ENCODE data around the gene PCNT.

The PCNT gene

DNA sequence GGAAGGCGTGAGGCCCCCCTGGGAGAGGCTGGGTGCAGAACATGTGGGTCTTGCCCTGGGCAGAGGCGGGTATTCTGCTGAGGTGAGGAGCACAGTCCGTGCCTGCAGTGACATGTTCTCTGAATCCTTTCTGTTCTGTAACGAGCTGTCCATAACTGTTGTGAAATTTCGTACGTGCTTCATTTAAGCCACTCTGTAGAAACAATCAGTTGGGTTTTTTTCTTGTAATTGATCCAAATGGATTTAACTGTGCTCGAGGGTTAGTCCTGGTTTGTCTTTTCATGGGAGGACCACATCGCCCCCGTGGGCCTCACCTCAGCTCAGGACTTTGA is 89.4 kb downstream of the PCNT start:
- DNase-seq, result no peak

GRCh38 chr21:46414965-46415275 is 91.0 kb downstream of the PCNT start:
- DNase-seq, result no peak

GRCh38 chr21:46416551-46416950 is 92.6 kb downstream of the PCNT start:
- DNase-seq, result no peak

- no peak for DNase-seq
Observed at GRCh38 chr21:46418265-46418946, 94.5 kb downstream of the PCNT start.

DNA sequence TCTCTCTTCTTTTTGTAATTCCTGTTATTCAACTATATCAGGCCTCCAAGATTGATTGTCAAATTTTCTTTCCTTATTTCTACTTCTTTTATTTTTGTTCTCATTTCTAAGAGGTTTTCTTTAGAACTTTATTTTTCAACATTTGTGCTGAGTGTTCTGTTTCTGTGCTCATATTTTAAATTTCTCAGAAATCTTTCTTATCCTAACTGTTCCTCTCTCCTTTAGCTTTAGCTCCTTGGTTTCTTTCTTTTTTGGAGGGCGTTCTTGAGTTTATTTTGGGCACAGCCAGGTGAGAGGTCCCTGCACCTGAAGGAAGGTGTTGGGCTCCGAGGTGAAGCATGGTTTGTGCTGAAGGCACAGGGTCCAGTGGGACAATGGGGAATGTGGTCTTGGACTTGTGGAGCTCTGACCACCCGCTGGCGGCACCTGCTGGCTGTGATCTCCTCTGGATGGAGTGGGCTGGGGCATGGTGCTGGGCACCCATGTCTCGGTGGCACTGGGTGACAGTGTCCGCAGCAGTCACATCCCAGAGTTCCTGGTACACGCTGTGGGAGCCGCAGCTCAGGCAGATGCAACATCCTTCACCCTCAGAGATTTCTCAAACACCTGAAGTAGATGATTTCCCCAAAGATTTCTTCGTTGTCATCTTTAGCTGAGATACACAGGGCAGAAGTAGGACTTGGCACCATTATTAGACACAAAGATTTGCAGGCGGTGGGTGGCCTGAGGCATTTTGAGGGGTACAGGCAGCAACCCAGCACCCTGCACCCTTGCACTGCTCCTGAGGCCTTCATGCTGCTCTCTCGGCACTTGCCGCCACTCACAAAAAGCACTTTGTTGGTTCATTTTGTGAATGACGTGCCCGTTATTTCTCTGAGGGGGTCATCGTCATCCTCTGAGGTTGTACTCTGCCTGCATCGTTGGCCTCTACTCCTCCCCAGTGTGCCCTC is 96.6 kb downstream of the PCNT start:
- DNase-seq, result no peak

GRCh38 chr21:46421191-46421750 is 97.3 kb downstream of the PCNT start:
- DNase-seq, result no peak

DNA sequence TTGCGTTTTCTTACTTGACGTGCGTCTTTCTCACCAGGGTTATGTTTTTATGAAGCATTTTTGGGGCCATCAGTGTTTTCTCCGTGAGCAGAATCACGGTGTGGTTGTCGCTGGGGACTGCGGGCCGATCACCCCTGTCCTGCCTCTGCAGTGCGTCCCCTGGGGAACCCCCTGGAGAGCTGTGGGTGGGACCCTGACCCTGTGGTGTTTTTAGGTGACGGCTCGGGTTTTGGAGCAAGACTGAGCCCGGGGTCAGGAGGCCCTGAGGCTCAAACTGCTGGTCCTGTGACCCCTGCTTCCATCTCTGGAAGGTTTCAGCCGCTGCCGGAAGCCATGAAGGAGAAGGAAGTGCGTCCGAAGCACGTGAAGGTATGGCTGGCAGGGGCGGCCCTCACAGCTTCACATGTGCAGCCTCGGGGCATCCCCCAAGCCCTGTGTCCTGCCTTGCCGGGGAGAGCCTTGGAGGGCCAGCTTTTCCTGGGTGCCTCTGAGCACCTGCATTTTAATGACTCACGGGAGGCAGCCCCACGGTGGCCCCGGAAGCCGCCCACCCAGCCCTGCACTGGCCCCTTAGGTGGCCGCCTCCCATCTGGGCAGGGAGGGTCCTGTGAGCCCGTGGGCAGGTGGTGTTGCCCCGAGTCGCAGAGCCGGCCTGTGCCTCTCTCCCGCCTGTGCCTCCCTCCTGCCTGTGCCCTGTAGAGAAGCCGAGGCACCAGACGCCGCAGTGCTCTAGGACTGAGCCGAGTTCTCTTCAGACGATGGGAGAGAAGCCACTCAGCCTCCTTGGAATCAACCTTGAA is 98.0 kb downstream of the PCNT start:
- DNase-seq, result no peak

DNA sequence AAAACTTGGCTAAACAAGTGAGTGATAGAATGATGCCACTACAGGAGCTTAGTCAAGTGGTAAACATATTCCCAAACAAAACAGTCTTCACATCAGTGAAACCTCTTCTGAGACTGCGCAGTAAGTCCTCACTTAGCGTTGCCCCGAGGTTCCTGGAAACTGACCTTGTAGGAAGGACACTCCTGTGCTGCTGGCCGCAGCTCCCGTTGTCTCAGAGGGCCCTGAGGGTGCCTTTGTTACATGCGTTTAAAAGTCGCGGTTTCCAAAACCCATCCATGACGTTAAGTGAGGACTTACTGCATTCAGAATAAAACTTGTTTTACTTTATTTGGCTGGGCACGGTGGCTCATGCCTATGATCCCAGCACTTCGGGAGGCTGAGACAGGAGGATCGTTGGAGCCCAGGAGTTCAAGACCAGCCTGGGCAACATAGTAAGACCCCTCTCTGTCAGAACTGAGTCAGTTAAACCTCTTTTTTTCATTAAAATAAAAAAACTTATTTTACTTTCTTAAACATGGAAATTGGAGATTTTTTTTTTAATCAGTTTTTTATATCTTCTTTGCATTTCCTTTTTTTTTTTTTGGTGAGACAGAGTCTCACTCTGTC is 98.8 kb downstream of the PCNT start:
- DNase-seq, result no peak

GRCh38 chr21:46423546-46424038 is 99.6 kb downstream of the PCNT start:
- no peak for DNase-seq

- DNase-seq, result no peak
Observed at GRCh38 chr21:46424039-46424591, 100.2 kb downstream of the PCNT start.

DNA sequence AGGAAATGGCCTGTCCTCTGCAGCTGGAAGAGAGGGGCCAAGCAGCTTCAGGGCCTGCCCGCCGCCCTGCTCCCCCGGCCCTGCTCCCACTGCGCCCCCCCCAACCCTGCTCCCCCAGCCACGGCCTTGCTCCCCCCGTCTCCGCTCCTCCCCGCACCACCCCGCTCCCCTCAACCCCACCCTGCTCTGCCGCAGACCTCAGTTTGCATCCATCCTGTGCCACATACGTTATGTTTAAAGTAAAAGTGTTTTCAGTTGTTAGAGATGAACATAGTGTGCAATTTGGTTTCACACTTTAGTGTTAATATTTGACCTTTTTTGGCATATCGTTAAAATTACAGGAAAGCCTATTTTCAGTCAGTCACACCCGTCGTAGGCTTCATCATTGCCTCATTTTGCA is 100.7 kb downstream of the PCNT start:
- DNase-seq, result no peak

- DNase-seq, result no peak
Observed at GRCh38 chr21:46425041-46425440, 101.1 kb downstream of the PCNT start.

- no peak for DNase-seq
Observed at GRCh38 chr21:46425571-46425970, 101.6 kb downstream of the PCNT start.

DNA sequence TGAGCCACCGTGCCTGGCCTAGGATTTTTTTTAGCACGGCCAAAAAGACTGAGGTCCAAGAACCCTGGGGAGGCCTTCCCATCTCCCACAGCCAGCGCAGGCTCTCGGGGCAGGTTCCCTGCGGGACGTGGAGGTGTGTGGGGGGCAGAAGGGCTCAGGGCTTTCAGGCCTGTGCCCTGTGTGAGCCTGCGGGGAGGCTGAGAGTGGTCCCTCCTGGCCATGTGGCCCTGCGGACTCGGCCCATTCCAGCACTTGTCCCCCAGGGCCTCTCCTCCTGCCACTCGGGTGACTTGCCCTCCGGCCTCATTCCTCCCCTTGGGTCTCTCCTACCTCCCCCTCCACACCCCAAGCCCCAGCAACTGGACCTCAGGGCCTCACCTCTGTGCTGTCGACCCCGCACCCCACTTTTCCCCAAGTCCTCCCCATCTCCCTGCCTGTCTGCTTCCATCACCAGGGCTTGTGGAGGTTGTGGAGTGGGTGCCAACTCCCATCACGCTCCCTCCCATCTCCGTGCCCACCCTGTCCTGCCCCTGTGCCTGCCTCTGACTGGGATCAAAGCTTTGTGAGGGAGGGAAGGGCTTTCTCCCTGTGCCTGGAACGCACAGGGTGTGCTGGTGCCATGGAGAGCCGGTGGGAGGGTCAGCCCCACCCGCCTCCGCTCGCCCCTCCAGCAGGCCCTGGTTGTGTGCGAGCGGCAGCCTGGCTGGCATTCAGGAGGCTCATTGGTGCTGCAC is 102.5 kb downstream of the PCNT start:
- DNase-seq, result no peak

- DNase-seq, result no peak
Observed at GRCh38 chr21:46427516-46427915, 103.6 kb downstream of the PCNT start.

GRCh38 chr21:46428286-46428685 is 104.3 kb downstream of the PCNT start:
- no peak for DNase-seq

DNA sequence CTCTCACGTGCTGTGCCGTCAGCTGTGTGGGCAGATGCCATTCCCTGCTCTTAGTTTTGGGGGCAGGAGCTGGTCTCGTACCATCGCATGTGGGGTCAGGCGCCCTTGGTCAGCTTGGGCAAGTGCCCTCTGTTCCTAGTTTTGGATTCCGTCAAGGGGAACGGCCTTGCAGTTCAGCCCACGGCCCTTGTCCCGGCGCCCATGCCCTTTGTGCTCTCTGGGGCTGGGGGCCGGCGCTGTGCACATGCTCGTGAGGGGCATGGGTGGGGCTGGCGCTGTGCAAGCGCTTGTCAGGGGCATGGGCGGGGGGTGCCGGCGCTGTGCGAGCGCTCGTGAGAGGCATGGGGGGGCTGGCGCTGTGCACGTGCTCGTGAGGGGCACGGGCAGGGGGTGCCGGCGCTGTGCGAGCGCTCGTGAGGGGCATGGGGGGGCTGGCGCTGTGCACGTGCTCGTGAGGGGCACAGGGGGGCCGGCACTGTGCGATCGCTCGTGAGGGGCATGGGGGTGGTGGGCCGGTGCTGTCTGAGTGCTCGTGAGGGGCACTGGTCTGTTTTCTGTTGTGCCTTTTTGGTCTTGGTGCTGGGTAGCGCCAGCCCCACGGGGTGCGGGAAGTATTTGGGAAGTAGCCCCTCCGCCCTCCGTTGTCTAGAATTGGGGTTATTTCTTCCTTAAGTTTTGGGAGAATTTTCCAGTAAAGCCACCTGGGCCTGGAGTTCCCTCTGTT is 105.2 kb downstream of the PCNT start:
- DNase-seq, result no peak

- no peak for DNase-seq
Observed at GRCh38 chr21:46429754-46430681, 106.1 kb downstream of the PCNT start.

DNA sequence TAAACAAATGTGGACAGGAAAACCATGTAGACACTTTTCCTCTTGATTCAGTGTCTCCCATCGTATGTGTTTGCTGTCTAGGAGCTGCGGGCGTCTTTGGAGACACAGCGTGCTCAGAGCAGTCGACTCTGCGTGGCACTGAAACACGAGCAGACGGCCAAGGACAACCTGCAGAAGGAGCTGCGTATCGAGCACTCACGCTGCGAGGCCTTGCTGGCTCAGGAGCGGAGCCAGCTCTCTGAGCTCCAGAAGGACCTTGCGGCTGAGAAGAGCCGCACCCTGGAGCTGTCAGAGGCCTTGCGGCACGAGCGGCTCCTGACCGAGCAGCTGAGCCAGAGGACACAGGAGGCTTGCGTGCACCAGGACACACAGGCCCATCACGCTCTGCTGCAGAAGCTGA is 107.5 kb downstream of the PCNT start:
- DNase-seq, result no peak
